T-helper 2 cell treated with Interferon-gamma antibody and Interleukin-4, amounts not matched to agents 5 μg/mL and 100 μg/mL, for 36 hours (primary cell): ENCODE data around the gene PLPP3.

Experiments
- DNase-seq: peaks from one replicate; pipeline ENCODE4 v3.0.0; 2021; ENCODE audit warnings: low spot score
- H3K27ac Mint-ChIP-seq: one replicate; pipeline ENCODE4 v1.8.0; 2021; ENCODE audit warnings: mild to moderate bottlenecking, mixed read lengths
- H3K27me3 Mint-ChIP-seq: one replicate; pipeline ENCODE4 v1.8.0; 2021; ENCODE audit warnings: low read depth, mixed read lengths
- H3K36me3 Mint-ChIP-seq: one replicate; pipeline ENCODE4 v1.8.0; 2021; ENCODE audit warnings: low read depth, mixed read lengths
- H3K4me1 Mint-ChIP-seq: one replicate; pipeline ENCODE4 v1.8.0; 2021; ENCODE audit warnings: low read depth, mixed read lengths
- H3K4me3 Mint-ChIP-seq: one replicate; pipeline ENCODE4 v1.8.0; 2022; ENCODE audit warnings: mild to moderate bottlenecking, moderate library complexity, mixed read lengths
- H3K9me3 Mint-ChIP-seq: one replicate; pipeline ENCODE4 v1.8.0; 2021; ENCODE audit warnings: mixed read lengths

The PLPP3 gene

GRCh38 chr1:56548571-56548970 is 30.8 kb downstream of the PLPP3 start:
- Mint-ChIP-seq H3K9me3 (no peaks in the 10 kb centered on the region), H3K36me3 (no peaks in the 10 kb centered on the region), H3K27me3 (no peaks in the 10 kb centered on the region), H3K4me1 (no peaks in the 10 kb centered on the region), H3K4me3 (no peak overlapping the region), H3K27ac (no peak overlapping the region)
- no peak for DNase-seq

- Mint-ChIP-seq H3K27ac (no peak overlapping the region), H3K4me3 (no peak overlapping the region), H3K9me3 (no peaks in the 10 kb centered on the region), H3K4me1 (no peaks in the 10 kb centered on the region), H3K27me3 (no peaks in the 10 kb centered on the region), H3K36me3 (no peaks in the 10 kb centered on the region)
- no peak for DNase-seq
Observed at GRCh38 chr1:56547977-56548376, 31.4 kb downstream of the PLPP3 start.

- no peaks in the 10 kb centered on the region for H3K27me3 Mint-ChIP-seq
- no peaks in the 10 kb centered on the region for H3K4me1 Mint-ChIP-seq
- DNase-seq, result no peak
- no peak overlapping the region for H3K27ac Mint-ChIP-seq
- H3K36me3 Mint-ChIP-seq, result no peaks in the 10 kb centered on the region
- no peak overlapping the region for H3K4me3 Mint-ChIP-seq
- H3K9me3 Mint-ChIP-seq, result no peaks in the 10 kb centered on the region
Observed at GRCh38 chr1:56547473-56547872, 31.9 kb downstream of the PLPP3 start.

- Mint-ChIP-seq H3K9me3 (no peaks in the 10 kb centered on the region), H3K4me1 (no peaks in the 10 kb centered on the region), H3K27ac (no peak overlapping the region), H3K4me3 (no peak overlapping the region), H3K36me3 (no peaks in the 10 kb centered on the region), H3K27me3 (no peaks in the 10 kb centered on the region)
- no peak for DNase-seq
Observed at GRCh38 chr1:56545711-56546110, 33.7 kb downstream of the PLPP3 start.

GRCh38 chr1:56543783-56544612 is 35.4 kb downstream of the PLPP3 start:
- no peaks in the 10 kb centered on the region for H3K36me3 Mint-ChIP-seq
- no peaks in the 10 kb centered on the region for H3K4me1 Mint-ChIP-seq
- H3K27me3 Mint-ChIP-seq, result no peaks in the 10 kb centered on the region
- no peak overlapping the region for H3K4me3 Mint-ChIP-seq
- no peaks in the 10 kb centered on the region for H3K9me3 Mint-ChIP-seq
- no peak overlapping the region for H3K27ac Mint-ChIP-seq
- no peak for DNase-seq

GRCh38 chr1:56542651-56543050 is 36.7 kb downstream of the PLPP3 start:
- H3K27me3 Mint-ChIP-seq, result no peaks in the 10 kb centered on the region
- H3K36me3 Mint-ChIP-seq, result no peaks in the 10 kb centered on the region
- H3K4me3 Mint-ChIP-seq, result no peak overlapping the region
- H3K4me1 Mint-ChIP-seq, result no peaks in the 10 kb centered on the region
- no peaks in the 10 kb centered on the region for H3K9me3 Mint-ChIP-seq
- DNase-seq, result no peak
- no peak overlapping the region for H3K27ac Mint-ChIP-seq

GRCh38 chr1:56541408-56541807 is 38.0 kb downstream of the PLPP3 start:
- Mint-ChIP-seq H3K27me3 (no peaks in the 10 kb centered on the region), H3K36me3 (no peaks in the 10 kb centered on the region)
- no peak for DNase-seq

GRCh38 chr1:56540467-56540866 is 38.9 kb downstream of the PLPP3 start:
- Mint-ChIP-seq H3K27me3 (no peaks in the 10 kb centered on the region), H3K9me3 (no peaks in the 10 kb centered on the region), H3K4me1 (no peaks in the 10 kb centered on the region)

More at GRCh38 chr1:56541408-56541807, 38.0 kb downstream of the PLPP3 start:
- Mint-ChIP-seq H3K9me3 (no peaks in the 10 kb centered on the region), H3K4me3 (no peak overlapping the region), H3K27ac (no peak overlapping the region), H3K4me1 (no peaks in the 10 kb centered on the region)

GRCh38 chr1:56539520-56539931 is 39.8 kb downstream of the PLPP3 start:
- H3K27ac Mint-ChIP-seq, result no peak overlapping the region
- no peaks in the 10 kb centered on the region for H3K27me3 Mint-ChIP-seq
- H3K4me1 Mint-ChIP-seq, result no peaks in the 10 kb centered on the region
- no peaks in the 10 kb centered on the region for H3K36me3 Mint-ChIP-seq
- DNase-seq, result no peak
- H3K9me3 Mint-ChIP-seq, result no peaks in the 10 kb centered on the region
- no peak overlapping the region for H3K4me3 Mint-ChIP-seq

More at GRCh38 chr1:56540467-56540866, 38.9 kb downstream of the PLPP3 start:
- no peaks in the 10 kb centered on the region for H3K36me3 Mint-ChIP-seq
- no peak for DNase-seq
- no peak overlapping the region for H3K27ac Mint-ChIP-seq
- no peak overlapping the region for H3K4me3 Mint-ChIP-seq

- Mint-ChIP-seq H3K27ac (no peak overlapping the region), H3K4me3 (no peak overlapping the region), H3K9me3 (no peaks in the 10 kb centered on the region), H3K36me3 (no peaks in the 10 kb centered on the region), H3K27me3 (no peaks in the 10 kb centered on the region), H3K4me1 (no peaks in the 10 kb centered on the region)
- DNase-seq, result no peak
Observed at GRCh38 chr1:56538532-56538931, 40.8 kb downstream of the PLPP3 start.

- Mint-ChIP-seq H3K27me3 (no peaks in the 10 kb centered on the region), H3K4me1 (no peaks in the 10 kb centered on the region), H3K36me3 (no peaks in the 10 kb centered on the region), H3K9me3 (no peaks in the 10 kb centered on the region), H3K27ac (no peak overlapping the region), H3K4me3 (no peak overlapping the region)
- no peak for DNase-seq
Observed at GRCh38 chr1:56537660-56538059, 41.7 kb downstream of the PLPP3 start.

GRCh38 chr1:56535939-56536338 is 43.4 kb downstream of the PLPP3 start:
- Mint-ChIP-seq H3K27ac (no peak overlapping the region), H3K36me3 (no peaks in the 10 kb centered on the region), H3K27me3 (no peaks in the 10 kb centered on the region), H3K4me3 (no peak overlapping the region), H3K4me1 (no peaks in the 10 kb centered on the region), H3K9me3 (no peaks in the 10 kb centered on the region)
- DNase-seq, result no peak

GRCh38 chr1:56535362-56535761 is 44.0 kb downstream of the PLPP3 start:
- Mint-ChIP-seq H3K36me3 (no peaks in the 10 kb centered on the region), H3K4me3 (no peak overlapping the region), H3K4me1 (no peaks in the 10 kb centered on the region), H3K27me3 (no peaks in the 10 kb centered on the region), H3K9me3 (no peaks in the 10 kb centered on the region), H3K27ac (no peak overlapping the region)
- DNase-seq, result no peak

GRCh38 chr1:56534130-56534651 is 45.2 kb downstream of the PLPP3 start:
- H3K4me3 Mint-ChIP-seq, result no peak overlapping the region
- no peak overlapping the region for H3K27ac Mint-ChIP-seq
- no peaks in the 10 kb centered on the region for H3K4me1 Mint-ChIP-seq
- no peaks in the 10 kb centered on the region for H3K9me3 Mint-ChIP-seq
- no peaks in the 10 kb centered on the region for H3K36me3 Mint-ChIP-seq
- no peaks in the 10 kb centered on the region for H3K27me3 Mint-ChIP-seq
- DNase-seq, result no peak

- no peak for DNase-seq
- H3K27ac Mint-ChIP-seq, result no peak overlapping the region
- H3K9me3 Mint-ChIP-seq, result no peaks in the 10 kb centered on the region
- H3K27me3 Mint-ChIP-seq, result no peaks in the 10 kb centered on the region
- no peak overlapping the region for H3K4me3 Mint-ChIP-seq
- no peaks in the 10 kb centered on the region for H3K36me3 Mint-ChIP-seq
- H3K4me1 Mint-ChIP-seq, result no peaks in the 10 kb centered on the region
Observed at GRCh38 chr1:56533621-56534020, 45.7 kb downstream of the PLPP3 start.
